Smooth muscle cell (in vitro differentiated cells): Measurements from ENCODE around the gene SNTB2. TPM values are rescaled to one million over a fixed set of nuclear protein-coding genes. Genes with fewer than 3 reads are reported as not detected.

ENCODE experiments used
- DNase-seq: peaks from one replicate; lab custom pipeline; 2025; ENCODE audit not compliant: unreplicated experiment; lab: John Stamatoyannopoulos, UW
- H2AFZ ChIP-seq: fragments of 200-600 bp; sonication (generic); 2 replicates; pipeline ENCODE4 v1.6.0; 2016; ENCODE audit warnings: antibody characterized with exemption, low read depth, mild to moderate bottlenecking
- H3F3A ChIP-seq: fragments of 200-600 bp; sonication (generic); 2 replicates; pipeline ENCODE4 v1.6.0; 2017; ENCODE audit warnings: antibody characterized with exemption, low read depth
- H3K27ac ChIP-seq: fragments of 200-600 bp; sonication (generic); 2 replicates; pipeline ENCODE4 v1.5.1; 2016; ENCODE audit warnings: low read depth, mild to moderate bottlenecking
- H3K27me3 ChIP-seq: fragments of 200-600 bp; sonication (generic); 2 replicates; pipeline ENCODE4 v1.6.1; 2016; ENCODE audit warnings: low read depth, mild to moderate bottlenecking
- H3K36me3 ChIP-seq: fragments of 200-600 bp; sonication (generic); 2 replicates; pipeline ENCODE4 v1.5.1; 2016; ENCODE audit warnings: low read depth
- H3K4me1 ChIP-seq: fragments of 200-600 bp; sonication (generic); 2 replicates; pipeline ENCODE4 v1.5.1; 2016; ENCODE audit warnings: low read depth
- H3K4me2 ChIP-seq: fragments of 200-600 bp; sonication (generic); 2 replicates; pipeline ENCODE4 v1.6.0; 2016; ENCODE audit warnings: mild to moderate bottlenecking
- H3K4me3 ChIP-seq: fragments of 200-600 bp; sonication (generic); 2 replicates; pipeline ENCODE4 v1.5.1; 2016; ENCODE audit warnings: mild to moderate bottlenecking
- H3K79me2 ChIP-seq: fragments of 200-600 bp; sonication (generic); 2 replicates; pipeline ENCODE4 v1.6.0; 2016; ENCODE audit warnings: low read depth, mild to moderate bottlenecking
- H3K9ac ChIP-seq: fragments of 200-600 bp; sonication (generic); 2 replicates; pipeline ENCODE4 v1.6.0; 2016; ENCODE audit warnings: low read depth
- H3K9me3 ChIP-seq: fragments of 200-600 bp; sonication (generic); replicated peaks from 2 replicates; pipeline ENCODE4 v1.5.1; 2016; ENCODE audit warnings: low read depth
- H4K20me1 ChIP-seq: fragments of 200-600 bp; sonication (generic); 2 replicates; pipeline ENCODE4 v1.6.0; 2016; ENCODE audit warnings: low read depth
- CTCF ChIP-seq: fragments of 200-600 bp; sonication (generic); IDR thresholded peaks from 2 replicates; pipeline ENCODE4 v1.5.1; 2017; ENCODE audit warnings: borderline replicate concordance, mild to moderate bottlenecking, antibody characterized with exemption; ENCODE audit not compliant: insufficient read depth, poor library complexity, severe bottlenecking
- WGBS: methylation state at CpG from one replicate; pipeline ENCODE4 v1.1.7; 2016; ENCODE audit warnings: low lambda C conversion rate; 5-methylcytosine and 5-hydroxymethylcytosine counted together
- polyA plus RNA-seq: library from polyadenylated mRNA; unstranded; fragments of >200 nt; fragmentation: Nextera tagmentation; extraction: Ambion mirVana; gene quantifications from 2 replicates; pipeline ENCODE4 v1.2.1, GENCODE V29; 2016
- total RNA-seq: library from RNA; depleted of rRNA; stranded (reverse); fragments of >200 nt; gene quantifications from 2 replicates; pipeline ENCODE4 v1.2.3, GENCODE V29; 2014

The SNTB2 gene
- total and polyA plus RNA-seq, 2 experiments from 2014 or later, result 17.1 to 25.9 TPM

GRCh38 chr16:69166221-69166833 lies 20.6 kb upstream of the SNTB2 start:
- peak overlapping the region; percentile 7 for H3K27ac ChIP-seq
- no peak for DNase-seq
- no peaks in the 10 kb centered on the region for H3K27me3 ChIP-seq
- H2AFZ ChIP-seq, result no peak overlapping the region
- peaks cover 5% of the 10 kb centered on the region for H3K4me1 ChIP-seq
- H3K4me2 ChIP-seq, result no peak overlapping the region
- no peak for TF ChIP-seq CTCF
- peaks cover 19% of the 10 kb centered on the region for H3F3A ChIP-seq
- H3K9me3 ChIP-seq, result no peaks in the 10 kb centered on the region
- WGBS, result 42% methylated on average over 8 of the region's 8 CpGs
- peaks cover 7% of the 10 kb centered on the region for H4K20me1 ChIP-seq
- H3K36me3 ChIP-seq, result peaks cover 26% of the 10 kb centered on the region
- H3K9ac ChIP-seq, result no peak overlapping the region
- no peak overlapping the region for H3K4me3 ChIP-seq
- no peaks in the 10 kb centered on the region for H3K79me2 ChIP-seq

GRCh38 chr16:69166946-69167930 lies 19.7 kb upstream of the SNTB2 start:
- Histone ChIP-seq H3K4me3 (no peak overlapping the region), H3K9me3 (no peaks in the 10 kb centered on the region), H3K27me3 (no peaks in the 10 kb centered on the region), H4K20me1 (peaks cover 7% of the 10 kb centered on the region), H2AFZ (no peak overlapping the region), H3F3A (peaks cover 21% of the 10 kb centered on the region), H3K79me2 (no peaks in the 10 kb centered on the region), H3K9ac (no peak overlapping the region), H3K27ac (peak overlapping the region; percentile 7), H3K36me3 (peaks cover 26% of the 10 kb centered on the region), H3K4me2 (no peak overlapping the region), H3K4me1 (peaks cover 7% of the 10 kb centered on the region)
- 81% methylated on average over 7 of the region's 7 CpGs for WGBS
- DNase-seq, result no peak
- TF ChIP-seq CTCF, result no peak

GRCh38 chr16:69169051-69169450 lies 17.9 kb upstream of the SNTB2 start:
- Histone ChIP-seq H3K79me2 (no peaks in the 10 kb centered on the region), H3K27ac (no peak overlapping the region), H3K36me3 (peaks cover 17% of the 10 kb centered on the region), H4K20me1 (peaks cover 7% of the 10 kb centered on the region), H3F3A (peaks cover 21% of the 10 kb centered on the region), H3K27me3 (no peaks in the 10 kb centered on the region), H3K9ac (no peak overlapping the region), H2AFZ (no peak overlapping the region), H3K4me3 (no peak overlapping the region), H3K4me1 (peaks cover 7% of the 10 kb centered on the region), H3K4me2 (no peak overlapping the region), H3K9me3 (no peaks in the 10 kb centered on the region)
- no peak for TF ChIP-seq CTCF
- WGBS, result 74% methylated on average over 4 of the region's 4 CpGs
- no peak for DNase-seq
